ENCODE data around the gene KRT5. TPM values are rescaled to one million over a fixed set of nuclear protein-coding genes. Genes with fewer than 3 reads are reported as not detected.

Gene KRT5
- total RNA-seq, 2 experiments from 2014 or later: not detected

DNA sequence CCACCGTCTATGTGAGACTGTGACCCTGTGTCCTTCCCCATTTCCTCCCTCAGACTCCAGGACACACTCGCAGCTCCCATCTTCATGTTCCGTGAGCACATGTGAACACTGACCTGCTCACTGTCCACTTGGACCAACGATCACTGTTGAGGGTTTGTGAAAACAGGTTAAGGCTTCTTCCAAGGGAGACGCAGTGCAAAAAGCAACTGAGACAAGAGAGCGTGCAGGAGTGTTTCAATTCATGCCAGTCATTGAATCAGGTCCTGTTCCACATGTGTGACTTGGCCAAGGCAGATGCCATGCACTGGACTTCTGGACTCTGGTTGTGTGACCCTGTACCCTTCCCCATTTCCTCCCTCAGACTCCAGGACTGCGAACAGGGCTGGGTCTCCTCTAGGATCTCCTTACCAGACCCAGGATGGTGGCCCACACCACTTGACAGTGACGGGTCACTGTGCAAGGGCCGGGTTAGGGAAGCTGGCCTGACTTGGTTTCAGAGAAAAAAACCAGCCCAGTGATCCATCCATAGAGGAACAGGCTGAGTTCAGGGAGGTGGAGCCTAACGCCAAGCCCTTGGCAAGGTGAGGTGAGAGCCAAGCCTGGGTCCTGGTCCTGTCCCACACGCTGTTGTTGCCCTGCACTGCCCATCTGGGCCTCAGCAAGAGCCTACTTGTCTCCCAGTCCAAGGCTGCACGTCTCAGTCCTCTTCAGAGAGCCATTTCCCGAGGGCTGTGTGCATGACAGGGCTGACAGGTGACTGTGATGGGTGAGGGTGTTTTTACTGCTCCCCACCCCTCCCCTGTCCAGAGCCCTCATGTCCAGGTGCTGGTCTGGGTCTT lies 5.7 kb upstream of the KRT5 start:
- Mint-ChIP-seq H3K4me3 (no peak overlapping the region), H3K27me3 (ENCODE audit: low read depth) (no peaks in the 10 kb centered on the region), H3K36me3 (ENCODE audit: low read depth) (no peaks in the 10 kb centered on the region), H3K4me1 (ENCODE audit: low read depth) (no peaks in the 10 kb centered on the region), H3K9me3 (no peaks in the 10 kb centered on the region), H3K27ac (no peak overlapping the region)
- CTCF ChIA-PET: interaction anchor here (0.5 kb wide), 1 partner anchor 31 kb away, joined by 3 read pairs; no protein-coding TSS in a partner anchor
- no peak for DNase-seq
- intact Hi-C loops (cut with micrococcal nuclease): no loop called here

DNA sequence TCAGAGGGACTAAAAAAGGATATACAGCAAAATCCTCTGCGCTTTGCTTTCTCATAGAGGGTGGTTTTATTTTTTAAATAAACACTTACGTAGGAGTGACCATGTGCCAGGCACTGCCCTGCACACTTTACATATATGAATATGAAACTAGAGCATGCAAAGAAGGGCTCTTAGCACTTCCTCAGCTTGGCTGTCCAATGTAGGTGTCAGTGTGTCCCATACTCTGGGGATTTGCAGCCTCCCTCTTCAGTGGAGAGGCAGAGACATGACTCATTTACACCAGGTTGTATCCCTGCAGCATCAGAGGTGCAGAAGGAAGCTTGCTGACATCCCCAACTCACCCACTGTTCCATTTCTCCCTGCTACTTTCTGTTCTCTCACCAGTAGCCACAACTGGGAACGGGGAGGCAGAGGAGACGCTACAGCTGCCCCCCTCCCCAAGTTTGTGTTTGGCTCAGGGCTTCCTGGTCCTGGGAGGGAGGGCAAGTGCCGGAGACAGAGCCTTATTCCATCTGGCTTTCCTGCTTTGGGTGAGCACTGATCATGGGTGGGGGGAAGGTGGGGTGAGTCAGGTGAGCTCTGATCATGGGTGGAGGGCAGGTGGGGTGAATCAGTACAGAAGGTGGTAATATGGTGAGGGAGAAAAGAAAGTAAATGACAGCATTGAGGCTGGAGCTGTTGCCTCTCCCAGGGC lies 4.9 kb upstream of the KRT5 start:
- intact Hi-C loops (cut with micrococcal nuclease): no loop called here
- Mint-ChIP-seq H3K27ac (no peak overlapping the region), H3K4me3 (no peak overlapping the region), H3K36me3 (ENCODE audit: low read depth) (no peaks in the 10 kb centered on the region), H3K27me3 (ENCODE audit: low read depth) (no peaks in the 10 kb centered on the region), H3K4me1 (ENCODE audit: low read depth) (no peaks in the 10 kb centered on the region), H3K9me3 (no peaks in the 10 kb centered on the region)
- CTCF ChIA-PET: interaction anchor here (0.5 kb wide), 1 partner anchor 32 kb away, joined by 3 read pairs; no protein-coding TSS in a partner anchor
- DNase-seq: no peak

DNA sequence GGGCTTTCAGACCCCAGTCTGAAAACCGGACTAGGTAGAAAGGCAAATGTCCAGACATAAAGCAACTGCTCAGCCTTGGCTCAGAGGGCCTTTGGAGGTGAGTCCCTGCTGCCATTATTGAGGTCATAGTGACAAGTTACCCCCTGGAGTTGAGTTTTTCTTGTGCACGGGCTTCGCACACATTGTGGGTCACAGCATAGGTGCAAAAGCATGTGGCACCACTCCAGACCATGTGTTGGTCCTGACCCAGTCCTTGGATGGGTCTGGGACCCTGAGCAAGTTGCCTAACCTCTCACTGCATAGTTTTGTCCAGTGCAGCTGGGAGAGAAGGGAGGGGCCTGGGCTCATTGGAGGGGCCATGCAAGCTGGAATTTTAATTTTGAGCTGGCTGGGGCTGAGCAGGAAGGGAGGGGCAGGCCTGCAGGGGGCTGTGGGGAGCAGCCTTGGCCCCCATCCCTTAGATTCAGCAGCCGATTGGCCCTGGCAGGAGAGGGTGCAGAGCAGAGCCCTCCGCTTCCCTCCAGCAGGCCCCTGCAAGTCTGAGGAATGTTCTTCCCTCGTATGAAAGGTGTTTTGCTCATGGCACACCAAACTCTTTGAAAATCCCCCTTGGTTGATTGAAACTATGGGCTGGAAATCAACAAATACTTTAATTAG lies 4.2 kb upstream of the KRT5 start:
- CTCF ChIA-PET: no interaction called here
- no peak for DNase-seq
- Mint-ChIP-seq H3K36me3 (ENCODE audit: low read depth) (no peaks in the 10 kb centered on the region), H3K27me3 (ENCODE audit: low read depth) (no peaks in the 10 kb centered on the region), H3K4me1 (ENCODE audit: low read depth) (no peaks in the 10 kb centered on the region), H3K4me3 (no peak overlapping the region), H3K27ac (no peak overlapping the region), H3K9me3 (no peaks in the 10 kb centered on the region)
- intact Hi-C loops (cut with micrococcal nuclease): no loop called here

DNA sequence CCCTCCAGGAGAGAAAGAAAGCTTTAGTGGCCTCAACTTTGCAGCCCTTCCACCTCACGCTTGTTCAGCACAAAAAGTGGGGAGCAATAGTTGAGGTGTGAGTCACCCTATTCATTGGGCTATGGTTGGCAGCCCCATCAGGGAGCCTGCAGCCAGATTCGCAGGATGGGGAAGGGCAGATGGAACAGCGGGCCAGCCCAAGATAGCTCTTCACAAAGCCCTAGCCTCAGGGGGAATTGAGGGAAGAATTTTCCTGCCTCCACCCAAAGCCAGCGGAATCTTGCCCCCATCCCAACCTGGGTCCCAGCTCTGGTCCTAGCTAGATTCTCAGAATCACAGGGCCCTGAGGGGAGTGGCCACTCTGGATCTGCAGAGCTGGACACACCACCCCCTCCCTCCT lies 3.6 kb upstream of the KRT5 start:
- H3K9me3 Mint-ChIP-seq: no peaks in the 10 kb centered on the region
- H3K27me3 Mint-ChIP-seq (ENCODE audit: low read depth): no peaks in the 10 kb centered on the region
- no peak overlapping the region for H3K27ac Mint-ChIP-seq
- CTCF ChIA-PET: no interaction called here
- no peak overlapping the region for H3K4me3 Mint-ChIP-seq
- H3K36me3 Mint-ChIP-seq (ENCODE audit: low read depth): no peaks in the 10 kb centered on the region
- intact Hi-C loops (cut with micrococcal nuclease): no loop called here
- DNase-seq: no peak
- H3K4me1 Mint-ChIP-seq (ENCODE audit: low read depth): no peaks in the 10 kb centered on the region

DNA sequence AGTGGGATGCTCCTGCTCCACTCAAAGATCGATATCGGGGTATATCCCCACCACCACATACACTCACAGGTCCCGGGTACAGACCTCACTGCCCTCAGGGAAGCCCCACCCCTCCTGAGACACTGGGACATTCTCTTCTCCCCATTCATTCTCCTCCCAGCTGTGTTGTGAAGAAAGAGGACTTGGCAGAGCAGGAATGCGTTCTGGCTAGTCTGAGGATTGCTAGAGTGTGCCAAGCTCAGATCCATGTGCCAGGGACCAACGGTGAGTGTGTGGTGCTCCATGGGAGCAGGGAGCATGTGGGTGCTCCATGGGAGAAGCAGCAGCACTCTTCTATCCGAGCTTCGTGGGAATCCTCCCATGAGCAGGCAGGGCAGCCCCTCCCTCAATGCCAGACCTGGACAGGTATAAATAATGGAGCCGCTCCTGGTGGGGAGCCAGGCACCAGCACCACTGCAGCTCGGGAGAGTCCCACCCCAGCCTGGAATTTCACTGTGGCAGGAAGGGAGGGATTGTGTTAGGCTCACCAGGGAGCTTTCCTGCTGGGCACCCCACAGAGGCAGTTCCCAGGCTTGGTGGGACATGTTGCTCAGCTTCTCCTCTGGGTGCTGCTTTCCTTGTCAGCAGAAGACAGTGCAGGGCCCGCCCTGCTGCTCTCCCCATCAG lies 2.3 kb upstream of the KRT5 start:
- Mint-ChIP-seq H3K4me1 (ENCODE audit: low read depth) (no peaks in the 10 kb centered on the region), H3K27me3 (ENCODE audit: low read depth) (no peaks in the 10 kb centered on the region), H3K4me3 (no peak overlapping the region), H3K27ac (no peak overlapping the region), H3K36me3 (ENCODE audit: low read depth) (no peaks in the 10 kb centered on the region), H3K9me3 (no peaks in the 10 kb centered on the region)
- DNase-seq: no peak
- CTCF ChIA-PET: no interaction called here
- intact Hi-C loops (cut with micrococcal nuclease): no loop called here

DNA sequence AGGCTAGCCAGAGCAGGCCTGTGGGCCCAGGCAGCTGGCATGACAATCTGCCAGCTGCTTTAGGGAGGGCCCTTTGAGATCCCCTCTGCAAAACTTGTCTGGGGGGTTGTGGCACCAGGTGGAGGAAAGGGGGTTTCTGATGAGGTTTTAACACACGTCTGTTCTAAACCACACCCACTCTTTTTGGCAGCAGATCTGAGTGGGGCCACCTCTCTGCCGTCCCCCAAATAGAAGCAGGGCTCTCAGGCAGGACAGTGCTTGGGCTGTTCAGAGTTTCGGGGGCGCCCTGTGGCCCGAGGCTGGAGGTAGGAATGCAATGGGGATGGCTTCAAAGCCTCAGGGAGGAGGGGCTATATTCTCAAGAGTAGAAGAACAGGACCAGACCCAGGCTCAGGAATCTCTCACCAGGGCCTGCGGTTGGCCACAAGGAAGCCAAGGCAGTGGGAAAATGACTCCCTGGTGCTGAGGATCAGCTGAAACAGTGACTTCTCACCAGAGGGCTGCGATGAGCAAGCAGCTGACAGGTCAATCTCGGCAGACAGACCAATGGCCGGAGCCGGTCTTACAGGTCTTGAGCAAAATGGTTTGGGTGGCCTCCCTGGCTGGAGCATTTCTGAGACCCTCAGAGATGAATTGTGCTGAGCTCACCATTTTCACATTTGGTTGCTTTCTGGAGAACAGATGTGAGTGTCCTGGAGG lies 1.5 kb upstream of the KRT5 start:
- Mint-ChIP-seq H3K4me1 (ENCODE audit: low read depth) (no peaks in the 10 kb centered on the region), H3K36me3 (ENCODE audit: low read depth) (no peaks in the 10 kb centered on the region), H3K9me3 (no peaks in the 10 kb centered on the region), H3K4me3 (no peak overlapping the region), H3K27ac (no peak overlapping the region), H3K27me3 (ENCODE audit: low read depth) (no peaks in the 10 kb centered on the region)
- DNase-seq: no peak
- intact Hi-C loops (cut with micrococcal nuclease): no loop called here
- CTCF ChIA-PET: interaction anchor here (1.0 kb wide), 1 partner anchor 15 kb away, joined by 3 read pairs; no protein-coding TSS in a partner anchor

DNA sequence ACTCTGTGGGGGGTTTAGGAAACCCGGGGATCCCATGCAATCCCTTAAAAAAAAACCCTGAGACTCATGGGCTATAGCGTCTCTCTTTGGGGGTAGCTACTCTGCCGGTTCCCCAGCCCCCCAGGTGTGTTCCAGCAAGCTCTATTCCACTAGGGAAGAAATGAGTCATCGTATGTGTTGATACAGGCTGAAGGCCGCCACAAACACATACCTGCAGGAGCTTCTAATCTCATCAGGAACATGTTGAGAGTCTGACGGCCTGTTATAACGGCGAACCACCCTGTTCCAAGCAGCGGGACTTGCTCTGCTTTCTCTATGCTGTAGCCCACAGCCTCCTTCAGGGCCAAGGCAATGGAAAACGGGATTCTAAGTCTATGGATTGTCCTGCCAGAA lies 977 bp upstream of the KRT5 start:
- no peak overlapping the region for H3K27ac Mint-ChIP-seq

DNA sequence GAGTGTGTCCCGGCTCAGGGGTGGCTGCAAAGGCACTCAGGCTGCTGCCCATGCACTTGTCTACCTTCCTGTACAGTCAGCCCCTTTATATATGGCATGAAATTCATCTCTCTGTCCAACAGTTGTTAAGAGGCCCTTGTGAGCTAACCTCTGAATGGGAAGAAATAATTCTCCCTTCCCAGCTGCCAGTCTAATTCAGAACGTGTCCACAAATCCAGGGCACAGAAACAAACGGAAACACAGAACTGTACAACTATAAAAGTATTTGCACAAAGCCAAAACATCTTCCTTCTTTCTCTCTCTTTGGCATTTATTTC lies 849 bp downstream of the KRT5 start:
- no peak for DNase-seq
- CTCF ChIA-PET: interaction anchor here (1.3 kb wide), 1 partner anchor 12 kb away, joined by 3 read pairs; no protein-coding TSS in a partner anchor
- no peaks in the 10 kb centered on the region for H3K27me3 Mint-ChIP-seq (ENCODE audit: low read depth)
- H3K9me3 Mint-ChIP-seq: no peaks in the 10 kb centered on the region
- intact Hi-C loops (cut with micrococcal nuclease): no loop called here
- no peak overlapping the region for H3K27ac Mint-ChIP-seq
- no peaks in the 10 kb centered on the region for H3K36me3 Mint-ChIP-seq (ENCODE audit: low read depth)
- no peak overlapping the region for H3K4me3 Mint-ChIP-seq
- H3K4me1 Mint-ChIP-seq (ENCODE audit: low read depth): no peaks in the 10 kb centered on the region

More for the DNA sequence above, 977 bp upstream of the KRT5 start:
- DNase-seq: no peak
- CTCF ChIA-PET: interaction anchor here (1.0 kb wide), 1 partner anchor 14 kb away, joined by 3 read pairs; no protein-coding TSS in a partner anchor
- Mint-ChIP-seq H3K36me3 (ENCODE audit: low read depth) (no peaks in the 10 kb centered on the region), H3K27me3 (ENCODE audit: low read depth) (no peaks in the 10 kb centered on the region), H3K4me1 (ENCODE audit: low read depth) (no peaks in the 10 kb centered on the region), H3K9me3 (no peaks in the 10 kb centered on the region), H3K4me3 (no peak overlapping the region)
- intact Hi-C loops (cut with micrococcal nuclease): no loop called here

DNA sequence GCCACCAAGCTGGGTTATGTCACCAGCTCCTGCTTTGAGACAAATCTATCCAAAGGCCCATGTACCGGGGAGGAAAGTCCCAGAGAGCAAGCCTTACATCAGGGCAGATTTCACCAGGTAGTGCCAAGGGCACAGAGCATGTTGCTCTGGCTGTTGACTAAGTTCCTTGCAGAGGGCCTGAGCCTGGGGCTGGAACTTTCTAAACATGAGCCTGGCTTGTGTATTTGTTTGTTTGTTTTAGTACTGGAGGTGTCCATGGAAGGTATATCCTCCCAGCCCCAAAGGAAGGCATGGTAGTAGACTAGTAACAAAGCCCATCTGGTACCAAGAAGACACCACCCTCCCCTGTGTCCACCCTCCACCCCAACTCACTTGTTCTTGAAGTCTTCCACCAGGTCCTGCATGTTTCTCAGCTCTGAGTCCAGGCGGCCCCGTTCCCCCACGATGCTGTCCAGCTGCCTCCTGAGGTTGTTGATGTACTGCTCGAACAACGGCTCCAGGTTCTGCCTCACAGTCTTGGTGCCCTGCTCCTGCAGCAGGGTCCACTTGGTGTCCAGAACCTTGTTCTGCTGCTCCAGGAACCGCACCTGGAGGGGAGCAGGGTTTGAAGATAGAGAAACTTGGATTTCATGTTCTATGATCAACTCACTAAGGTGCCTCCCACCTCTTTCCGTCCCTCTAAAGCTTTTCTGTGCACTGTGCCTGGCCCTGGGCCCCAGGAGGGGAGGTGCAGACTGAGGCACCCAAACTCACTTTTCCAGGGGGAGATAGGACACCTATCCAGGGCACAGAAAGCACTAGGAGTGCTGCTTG lies 1.4 kb downstream of the KRT5 start:
- DNase-seq: no peak
- no peaks in the 10 kb centered on the region for H3K9me3 Mint-ChIP-seq
- H3K4me3 Mint-ChIP-seq: no peak overlapping the region
- H3K27ac Mint-ChIP-seq: no peak overlapping the region
- intact Hi-C loops (cut with micrococcal nuclease): no loop called here
- H3K4me1 Mint-ChIP-seq (ENCODE audit: low read depth): no peaks in the 10 kb centered on the region
- CTCF ChIA-PET: interaction anchor here (1.3 kb wide), 1 partner anchor 11 kb away, joined by 3 read pairs; no protein-coding TSS in a partner anchor
- H3K36me3 Mint-ChIP-seq (ENCODE audit: low read depth): no peaks in the 10 kb centered on the region
- no peaks in the 10 kb centered on the region for H3K27me3 Mint-ChIP-seq (ENCODE audit: low read depth)

DNA sequence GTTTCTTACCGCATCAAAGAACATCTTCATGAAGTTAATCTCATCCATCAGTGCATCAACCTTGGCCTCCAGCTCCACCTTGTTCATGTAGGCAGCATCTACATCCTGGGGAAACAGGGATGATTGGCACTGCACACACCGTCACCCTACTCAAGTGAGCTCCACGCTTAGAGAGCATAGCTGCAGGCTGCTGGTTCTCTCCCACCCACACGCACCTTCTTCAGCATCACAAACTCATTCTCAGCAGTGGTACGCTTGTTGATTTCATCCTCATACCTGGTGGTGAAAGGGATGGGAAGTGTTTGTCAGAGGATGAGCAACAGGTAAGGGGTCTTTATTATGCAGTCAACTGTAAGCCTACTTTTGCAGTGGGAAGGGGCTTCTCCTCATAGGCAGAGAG lies 2.3 kb downstream of the KRT5 start:
- Mint-ChIP-seq H3K4me1 (ENCODE audit: low read depth) (no peaks in the 10 kb centered on the region), H3K27ac (no peak overlapping the region), H3K4me3 (no peak overlapping the region), H3K27me3 (ENCODE audit: low read depth) (no peaks in the 10 kb centered on the region), H3K9me3 (no peaks in the 10 kb centered on the region), H3K36me3 (ENCODE audit: low read depth) (no peaks in the 10 kb centered on the region)
- CTCF ChIA-PET: no interaction called here
- intact Hi-C loops (cut with micrococcal nuclease): no loop called here
- DNase-seq: no peak
